Upper lobe of right lung (tissue), 1 donor: ENCODE results near the gene VWCE. TPM values are rescaled to one million over a fixed set of nuclear protein-coding genes. Genes with fewer than 3 reads are reported as not detected.
"Not testable (repeated sequence)": the region's sequence is repeated elsewhere in the genome, so short reads cannot be mapped to it uniquely, and the experiment has no call there.

ENCODE experiments used
- ATAC-seq: fragments of 200-7000 bp; cut with Tn5 transposase; one replicate; pipeline ENCODE4 v1.9.1; 2020; ENCODE audit warnings: mild to moderate bottlenecking, moderate library complexity
- DNase-seq: peaks from one replicate; pipeline ENCODE4 v3.0.0-alpha.2; 2020
- H3K27ac ChIP-seq: fragments of 200-600 bp; one replicate; pipeline ENCODE4 v1.8.0; 2022
- H3K27me3 ChIP-seq: fragments of 200-600 bp; one replicate; pipeline ENCODE4 v1.8.0; 2022; ENCODE audit warnings: mild to moderate bottlenecking
- H3K36me3 ChIP-seq: fragments of 200-600 bp; one replicate; pipeline ENCODE4 v1.8.0; 2022
- H3K4me1 ChIP-seq: fragments of 200-600 bp; one replicate; pipeline ENCODE4 v1.8.0; 2022
- H3K4me3 ChIP-seq: fragments of 200-600 bp; one replicate; pipeline ENCODE4 v1.8.0; 2022; ENCODE audit warnings: mild to moderate bottlenecking
- H3K9me3 ChIP-seq: fragments of 200-600 bp; one replicate; pipeline ENCODE4 v1.8.0; 2022
- intact Hi-C: fragments of 100-400 bp; cut with DNase I; formaldehyde crosslinking; loops from one replicate; pipeline ENCODE4 v1.11.0; 2022
- total RNA-seq: library from RNA; stranded (reverse); fragmentation: NEBNext Ultra II Directional; extraction: Animal tissue kit (Norgen Biotek cat#: 25700); gene quantifications from one replicate; pipeline ENCODE4 v1.2.1, GENCODE V29; 2021
- donor health status: DM: no; HTN: yes; CAD: no; lungs with severe emphysema.

The VWCE gene
- total RNA-seq, 1 donor from 2014 or later = 1.5 TPM

- H3K9me3 ChIP-seq, H3K4me1 ChIP-seq, ATAC-seq, DNase-seq, H3K27me3 ChIP-seq, H3K4me3 ChIP-seq, intact Hi-C loops, H3K27ac ChIP-seq, H3K36me3 ChIP-seq: not testable (repeated sequence)
Observed at GRCh38 chr11:61212202-61212601, 82.9 kb downstream of the VWCE start.

GRCh38 chr11:61211327-61211952, 83.7 kb downstream of the VWCE start:
- H3K4me1 ChIP-seq, H3K27me3 ChIP-seq, intact Hi-C loops, H3K4me3 ChIP-seq, DNase-seq, H3K27ac ChIP-seq, ATAC-seq, H3K9me3 ChIP-seq, H3K36me3 ChIP-seq: not testable (repeated sequence)

GRCh38 chr11:61210629-61211028, 84.5 kb downstream of the VWCE start:
- intact Hi-C loops, H3K9me3 ChIP-seq, ATAC-seq, H3K4me3 ChIP-seq, H3K27me3 ChIP-seq, DNase-seq, H3K36me3 ChIP-seq, H3K27ac ChIP-seq, H3K4me1 ChIP-seq: not testable (repeated sequence)

Other genes starting within 250 kb of the VWCE start
- gene CD5, start 192.8 kb downstream of the VWCE start, total RNA-seq = 2.5 TPM
- gene VPS37C, start 133.9 kb downstream of the VWCE start, total RNA-seq = 30.2 TPM
- not detected for gene PGA3, start 91.8 kb downstream of the VWCE start, total RNA-seq
- gene PGA4, start 73.0 kb downstream of the VWCE start, total RNA-seq = 0.67 TPM
- not detected for gene PGA5, start 54.1 kb downstream of the VWCE start, total RNA-seq
- gene DDB1, start 37.8 kb upstream of the VWCE start, total RNA-seq = 126 TPM
- 32.1 TPM for gene TKFC, start 37.9 kb upstream of the VWCE start, total RNA-seq
- 50.3 TPM for gene CYB561A3, start 66.6 kb upstream of the VWCE start, total RNA-seq
- 46.3 TPM for gene TMEM138, start 67.1 kb upstream of the VWCE start, total RNA-seq
- gene TMEM216, start 97.3 kb upstream of the VWCE start, total RNA-seq = 9.3 TPM
- 75.8 TPM for gene CPSF7, start 134.7 kb upstream of the VWCE start, total RNA-seq
- 34.1 TPM for gene SDHAF2, start 134.8 kb upstream of the VWCE start, total RNA-seq
- 0.29 TPM for gene LRRC10B, start 213.4 kb upstream of the VWCE start, total RNA-seq